PFSK-1 (cell line): ENCODE measurements around the gene TBXAS1.

ENCODE experiments used
- FOXP2 ChIP-seq: optimal IDR thresholded peaks from 2 replicates; pipeline ENCODE3; 2011; ENCODE audit warnings: borderline replicate concordance, control low read depth, inconsistent platforms; ENCODE audit not compliant: insufficient read depth; ENCODE audit errors: extremely low read length, extremely low read depth
- POLR2AphosphoS5 ChIP-seq: IDR thresholded peaks from 2 replicates; pipeline ENCODE4 v1.6.1; 2012; ENCODE audit warnings: low read depth, mild to moderate bottlenecking, control low read depth, low read length, moderate library complexity
- SIN3A ChIP-seq: IDR thresholded peaks from 2 replicates; pipeline ENCODE4 v1.6.1; 2012; ENCODE audit warnings: mild to moderate bottlenecking, low read length, moderate library complexity, borderline replicate concordance; ENCODE audit not compliant: insufficient read depth
- TAF1 ChIP-seq: IDR thresholded peaks from 2 replicates; pipeline ENCODE4 v1.6.1; 2012; ENCODE audit warnings: low read length, control low read depth, borderline replicate concordance; ENCODE audit not compliant: insufficient read depth
- TF ChIP-seq, protein P1 (sequence below), 2 experiments: IDR thresholded peaks; 2 replicates each; pipeline versions ENCODE4 v1.6.1 to v1.8.0; 2011 to 2012; ENCODE audit warnings: low read depth in 2 of 2, low read length in 2 of 2, control low read depth in 1 of 2, inconsistent platforms in 1 of 2, mild to moderate bottlenecking in 1 of 2, moderate library complexity in 1 of 2; ENCODE audit not compliant: insufficient read depth in 1 of 2

TBXAS1 gene

DNA sequence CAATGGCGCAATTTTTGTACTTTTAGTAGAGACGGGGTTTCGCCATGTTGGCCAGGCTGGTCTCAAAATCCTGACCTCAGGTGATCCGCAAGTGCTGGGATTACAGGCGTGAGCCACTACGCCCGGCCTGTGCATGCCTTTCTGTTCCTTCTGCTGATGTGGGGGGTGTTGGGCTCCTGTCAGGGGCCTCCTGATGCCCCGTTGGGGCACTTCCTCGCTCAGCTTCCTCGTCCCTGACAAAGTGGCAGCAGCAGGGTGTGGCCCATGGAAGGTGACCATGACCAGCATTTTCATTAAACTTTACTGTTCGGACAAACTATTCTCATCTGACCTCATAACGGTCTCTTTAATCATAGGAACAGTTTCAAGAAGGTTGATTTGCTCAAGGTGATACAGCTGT lies 69.4 kb downstream of the TBXAS1 start:
- no peak for TF ChIP-seq SIN3A
- no peak for TF ChIP-seq FOXP2
- TF ChIP-seq TAF1: no peak
- TF ChIP-seq POLR2AphosphoS5: no peak
- TF ChIP-seq, protein P1, sequence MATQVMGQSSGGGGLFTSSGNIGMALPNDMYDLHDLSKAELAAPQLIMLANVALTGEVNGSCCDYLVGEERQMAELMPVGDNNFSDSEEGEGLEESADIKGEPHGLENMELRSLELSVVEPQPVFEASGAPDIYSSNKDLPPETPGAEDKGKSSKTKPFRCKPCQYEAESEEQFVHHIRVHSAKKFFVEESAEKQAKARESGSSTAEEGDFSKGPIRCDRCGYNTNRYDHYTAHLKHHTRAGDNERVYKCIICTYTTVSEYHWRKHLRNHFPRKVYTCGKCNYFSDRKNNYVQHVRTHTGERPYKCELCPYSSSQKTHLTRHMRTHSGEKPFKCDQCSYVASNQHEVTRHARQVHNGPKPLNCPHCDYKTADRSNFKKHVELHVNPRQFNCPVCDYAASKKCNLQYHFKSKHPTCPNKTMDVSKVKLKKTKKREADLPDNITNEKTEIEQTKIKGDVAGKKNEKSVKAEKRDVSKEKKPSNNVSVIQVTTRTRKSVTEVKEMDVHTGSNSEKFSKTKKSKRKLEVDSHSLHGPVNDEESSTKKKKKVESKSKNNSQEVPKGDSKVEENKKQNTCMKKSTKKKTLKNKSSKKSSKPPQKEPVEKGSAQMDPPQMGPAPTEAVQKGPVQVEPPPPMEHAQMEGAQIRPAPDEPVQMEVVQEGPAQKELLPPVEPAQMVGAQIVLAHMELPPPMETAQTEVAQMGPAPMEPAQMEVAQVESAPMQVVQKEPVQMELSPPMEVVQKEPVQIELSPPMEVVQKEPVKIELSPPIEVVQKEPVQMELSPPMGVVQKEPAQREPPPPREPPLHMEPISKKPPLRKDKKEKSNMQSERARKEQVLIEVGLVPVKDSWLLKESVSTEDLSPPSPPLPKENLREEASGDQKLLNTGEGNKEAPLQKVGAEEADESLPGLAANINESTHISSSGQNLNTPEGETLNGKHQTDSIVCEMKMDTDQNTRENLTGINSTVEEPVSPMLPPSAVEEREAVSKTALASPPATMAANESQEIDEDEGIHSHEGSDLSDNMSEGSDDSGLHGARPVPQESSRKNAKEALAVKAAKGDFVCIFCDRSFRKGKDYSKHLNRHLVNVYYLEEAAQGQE (IDR thresholded peaks at IDR 0.05; ENCODE audit: insufficient read depth in 1 of 2, low read depth in 2 of 2, low read length in 2 of 2): no peak

DNA sequence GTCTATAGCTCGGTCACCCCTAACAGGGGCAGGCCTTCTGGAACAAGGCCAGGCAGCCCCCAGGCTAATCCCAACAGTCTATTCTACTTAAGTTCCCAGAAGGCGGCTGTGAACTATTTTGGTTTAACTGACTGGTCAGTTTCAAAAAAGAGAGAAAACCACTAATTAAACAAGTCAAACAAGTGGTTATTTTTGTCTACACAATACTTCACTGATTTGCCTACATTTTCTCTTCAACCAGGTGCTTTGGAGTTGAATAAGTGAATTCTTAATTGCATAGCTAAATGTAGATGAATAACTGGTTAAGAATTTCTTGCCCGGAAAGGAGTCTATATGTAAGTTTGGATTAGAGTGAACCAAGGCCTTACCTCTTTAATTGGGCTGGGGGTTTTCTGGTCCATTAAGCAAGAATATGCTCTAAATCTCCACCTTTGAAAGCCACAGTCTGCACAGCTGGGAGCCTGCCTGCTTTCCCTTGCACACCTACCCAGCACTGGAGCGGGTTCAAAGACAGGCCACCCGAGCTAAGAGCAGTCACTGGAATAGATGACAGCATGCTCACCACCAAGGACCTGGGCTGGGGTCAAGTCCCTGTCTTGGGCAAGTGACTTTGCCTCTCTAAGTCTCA lies 70.4 kb downstream of the TBXAS1 start:
- TF ChIP-seq TAF1: no peak
- no peak for TF ChIP-seq SIN3A
- TF ChIP-seq FOXP2: no peak
- TF ChIP-seq POLR2AphosphoS5: no peak
- TF ChIP-seq, protein P1 (IDR thresholded peaks at IDR 0.05; ENCODE audit: insufficient read depth in 1 of 2, low read depth in 2 of 2, low read length in 2 of 2): no peak

DNA sequence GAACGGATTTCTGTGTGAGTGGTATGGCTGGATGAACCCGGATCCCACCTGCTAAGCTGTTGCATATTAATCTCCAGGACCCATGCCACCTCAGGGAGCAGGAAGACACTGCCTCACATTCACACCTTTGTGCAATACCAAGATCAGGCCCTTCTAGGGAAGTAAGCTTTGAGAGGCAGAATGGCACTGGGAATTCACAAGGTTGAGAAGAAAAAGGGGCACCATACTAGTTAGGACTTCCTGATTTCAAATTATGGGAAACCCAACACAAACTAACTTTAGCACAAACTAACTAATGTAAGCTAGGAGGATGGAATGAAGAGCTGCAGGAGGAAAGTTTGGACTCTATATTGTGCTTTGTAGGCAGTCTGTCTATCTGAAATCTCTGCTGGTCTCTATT lies 71.3 kb downstream of the TBXAS1 start:
- TF ChIP-seq FOXP2 (no peak), SIN3A (no peak), POLR2AphosphoS5 (no peak)
- TF ChIP-seq, protein P1 (IDR thresholded peaks at IDR 0.05; ENCODE audit: insufficient read depth in 1 of 2, low read depth in 2 of 2, low read length in 2 of 2): no peak

DNA sequence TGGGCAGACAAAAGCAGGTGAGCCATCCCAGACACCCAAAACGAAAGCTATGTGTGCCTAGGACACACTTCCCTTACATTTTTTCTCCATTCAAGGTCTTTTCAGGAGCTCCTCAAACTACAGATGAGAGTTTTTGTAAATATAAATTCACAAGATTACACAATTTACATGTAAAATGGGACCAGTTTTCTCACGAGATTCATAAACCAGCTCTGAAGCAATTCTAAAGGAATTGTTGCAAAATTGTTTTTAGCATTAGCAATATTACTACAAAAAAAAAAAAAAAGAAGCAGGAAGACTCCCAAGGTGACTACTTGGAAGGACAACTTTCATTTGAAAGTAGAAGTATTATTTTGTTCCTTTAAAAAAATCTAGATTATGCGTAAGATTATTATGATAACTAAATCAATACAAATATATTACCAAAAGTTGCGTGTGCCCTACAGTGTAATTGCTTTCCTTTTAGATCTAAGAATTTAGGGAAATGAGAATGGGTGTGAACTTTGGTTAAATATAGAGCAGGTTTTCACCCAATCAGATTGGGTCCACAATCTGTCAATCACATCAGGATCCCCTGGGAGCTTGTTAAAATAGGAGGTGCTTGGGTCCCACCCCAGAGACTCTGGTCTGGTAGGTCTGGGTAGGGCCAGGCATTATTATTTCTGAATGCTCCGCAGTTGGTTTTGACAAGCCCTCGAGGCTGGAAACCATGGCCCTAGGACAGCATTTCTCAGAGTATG lies 72.2 kb downstream of the TBXAS1 start:
- TF ChIP-seq POLR2AphosphoS5 (no peak), SIN3A (no peak)

DNA sequence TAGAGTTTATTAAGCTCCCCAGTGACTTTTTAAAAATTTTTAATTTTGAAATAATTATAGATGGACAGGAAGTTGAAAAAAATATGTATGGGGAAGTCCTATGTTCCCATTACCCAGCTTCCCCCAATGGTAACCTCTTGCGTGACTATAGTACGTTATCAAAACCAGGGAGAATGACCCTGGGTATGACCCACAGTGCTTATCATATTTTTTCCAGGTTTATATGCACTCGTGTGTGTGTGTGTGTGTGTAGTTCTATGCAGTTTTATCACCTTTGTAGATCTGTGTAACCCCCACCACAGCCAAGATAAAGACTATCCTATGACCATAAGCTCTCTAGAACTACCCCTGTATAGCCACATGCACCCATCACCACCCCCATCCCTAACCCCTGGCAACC lies 72.8 kb downstream of the TBXAS1 start:
- TF ChIP-seq, protein P1 (IDR thresholded peaks at IDR 0.05; ENCODE audit: insufficient read depth in 1 of 2, low read depth in 2 of 2, low read length in 2 of 2): no peak
- no peak for TF ChIP-seq TAF1
- no peak for TF ChIP-seq FOXP2
- no peak for TF ChIP-seq SIN3A
- TF ChIP-seq POLR2AphosphoS5: no peak
